ENCODE measurements around the gene CORO2B.

CORO2B gene

GRCh38 chr15:68650901-68651709 is 72.3 kb downstream of the CORO2B start:
- no peak for DNase-seq (ENCODE audit: low read depth in 2 of 2)

GRCh38 chr15:68651916-68652525 is 73.2 kb downstream of the CORO2B start:
- DNase-seq (ENCODE audit: low read depth in 2 of 2) = no peak

- no peak for DNase-seq (ENCODE audit: low read depth in 2 of 2)
Observed at GRCh38 chr15:68653031-68653635, 74.3 kb downstream of the CORO2B start.

- no peak for DNase-seq (ENCODE audit: low read depth in 2 of 2)
Observed at GRCh38 chr15:68653801-68654200, 75.0 kb downstream of the CORO2B start.

GRCh38 chr15:68654786-68655560 is 76.2 kb downstream of the CORO2B start:
- DNase-seq (ENCODE audit: low read depth in 2 of 2) = no peak

GRCh38 chr15:68655686-68656437 is 77.1 kb downstream of the CORO2B start:
- DNase-seq (ENCODE audit: low read depth in 2 of 2) = no peak

- no peak for DNase-seq (ENCODE audit: low read depth in 2 of 2)
Observed at GRCh38 chr15:68656438-68656739, 77.6 kb downstream of the CORO2B start.

GRCh38 chr15:68658151-68658550 is 79.4 kb downstream of the CORO2B start:
- DNase-seq (ENCODE audit: low read depth in 2 of 2) = no peak

GRCh38 chr15:68658641-68659358 is 80.0 kb downstream of the CORO2B start:
- DNase-seq (ENCODE audit: low read depth in 2 of 2) = no peak

- no peak for DNase-seq (ENCODE audit: low read depth in 2 of 2)
Observed at GRCh38 chr15:68663526-68663925, 84.7 kb downstream of the CORO2B start.

GRCh38 chr15:68666120-68666811 is 87.5 kb downstream of the CORO2B start:
- DNase-seq (ENCODE audit: low read depth in 2 of 2) = no peak

GRCh38 chr15:68666812-68667450 is 88.1 kb downstream of the CORO2B start:
- no peak for DNase-seq (ENCODE audit: low read depth in 2 of 2)

- no peak for DNase-seq (ENCODE audit: low read depth in 2 of 2)
Observed at GRCh38 chr15:68667800-68668625, 89.2 kb downstream of the CORO2B start.

- DNase-seq (ENCODE audit: low read depth in 2 of 2) = no peak
Observed at GRCh38 chr15:68668926-68669600, 90.3 kb downstream of the CORO2B start.

GRCh38 chr15:68672251-68672650 is 93.5 kb downstream of the CORO2B start:
- DNase-seq (ENCODE audit: low read depth in 2 of 2) = no peak

GRCh38 chr15:68672781-68673205 is 94.0 kb downstream of the CORO2B start:
- no peak for DNase-seq (ENCODE audit: low read depth in 2 of 2)

GRCh38 chr15:68674975-68675374 is 96.2 kb downstream of the CORO2B start:
- DNase-seq (ENCODE audit: low read depth in 2 of 2) = no peak

GRCh38 chr15:68676011-68676605 is 97.3 kb downstream of the CORO2B start:
- no peak for DNase-seq (ENCODE audit: low read depth in 2 of 2)
